HFF-Myc (cell line): ENCODE results near the gene ACSS1.

ENCODE experiments used
- DNase-seq: peaks from one replicate; pipeline ENCODE4 v3.0.0-alpha.2; 2011; ENCODE audit warnings: low read depth; ENCODE audit errors: extremely low read depth
- H3K4me3 ChIP-seq: replicated peaks from 2 replicates; pipeline ENCODE4 v1.5.1; 2011; ENCODE audit warnings: low read depth, mild to moderate bottlenecking, control low read depth, low read length
- CTCF ChIP-seq: IDR thresholded peaks from 2 replicates; pipeline ENCODE4 v1.5.1; 2012; ENCODE audit warnings: mild to moderate bottlenecking, low read depth, low read length, control low read depth; ENCODE audit errors: missing control alignments

Gene ACSS1

DNA sequence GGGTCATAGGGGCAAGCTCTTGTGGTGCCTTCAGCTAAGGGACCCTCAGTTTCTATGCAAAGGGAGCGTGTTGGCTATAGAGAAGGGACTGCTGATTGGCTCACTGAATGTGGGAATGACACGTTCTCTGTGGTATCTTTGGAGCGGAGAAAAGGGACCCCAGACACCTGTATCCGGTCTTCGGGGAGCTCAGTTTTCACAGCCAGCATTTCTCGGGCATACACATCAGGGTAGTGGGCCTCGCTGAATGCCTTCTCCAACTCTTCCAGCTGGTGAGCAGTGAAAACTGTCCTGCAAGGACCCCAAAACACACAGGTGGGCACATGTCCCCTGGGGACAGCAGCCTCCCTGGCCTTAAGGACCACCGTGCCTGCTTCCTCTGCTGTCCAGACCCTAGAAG lies 20.7 kb upstream of the ACSS1 start:
- DNase-seq = no peak
- no peak for TF ChIP-seq CTCF
- no peak overlapping the region for H3K4me3 ChIP-seq

GRCh38 chr20:25077610-25078169 lies 19.8 kb upstream of the ACSS1 start:
- DNase-seq = no peak
- TF ChIP-seq CTCF = no peak
- peak overlapping the region; percentile 4; the same call in 1 of the 2 replicates for H3K4me3 ChIP-seq

- 0 out of 2 replicates have a peak overlapping the region, but pooled peaks have one; percentile 4 for H3K4me3 ChIP-seq
- TF ChIP-seq CTCF = no peak
- no peak for DNase-seq
Measured at GRCh38 chr20:25076731-25077609, 19.0 kb upstream of the ACSS1 start.

GRCh38 chr20:25076201-25076600 lies 18.3 kb upstream of the ACSS1 start:
- DNase-seq = no peak
- TF ChIP-seq CTCF = no peak
- no peak overlapping the region for H3K4me3 ChIP-seq

DNA sequence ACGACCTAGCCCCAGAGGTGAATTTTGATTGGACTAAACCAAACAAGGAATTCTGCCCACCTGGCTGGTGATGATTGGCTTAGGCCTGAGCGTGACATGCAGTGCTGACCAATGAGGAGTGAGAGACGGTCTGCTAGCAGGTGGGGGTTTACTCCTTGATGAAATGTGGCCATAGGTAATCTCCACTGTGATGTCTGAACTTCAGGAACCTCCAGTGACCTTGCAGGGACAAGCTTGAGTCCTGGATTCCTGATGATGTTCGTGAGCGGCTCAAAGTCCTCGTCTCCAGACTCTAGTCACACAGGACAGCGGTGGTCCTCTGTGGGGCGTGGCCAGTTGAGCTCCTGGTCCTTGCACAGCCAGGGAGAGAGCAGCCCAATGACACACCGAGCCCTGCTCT lies 15.6 kb upstream of the ACSS1 start:
- no peak for TF ChIP-seq CTCF
- DNase-seq = no peak
- no peak overlapping the region for H3K4me3 ChIP-seq

- H3K4me3 ChIP-seq = no peak overlapping the region
- TF ChIP-seq CTCF = no peak
- no peak for DNase-seq
Measured at GRCh38 chr20:25072226-25072811, 14.4 kb upstream of the ACSS1 start.
